Raji (cell line): ENCODE data around the gene NRSN2.

Source experiments
- POLR2A ChIP-seq: IDR thresholded peaks from 2 replicates; pipeline ENCODE4 v1.6.1; 2011; ENCODE audit warnings: low read depth, low read length, control low read depth; ENCODE audit not compliant: insufficient read depth

Gene NRSN2

GRCh38 chr20:330233-331149 is 16.4 kb upstream of the NRSN2 start:
- TF ChIP-seq POLR2A: 0 out of 2 replicates have a peak, but pooled peaks have one; percentile 8

GRCh38 chr20:334578-334977 is 12.3 kb upstream of the NRSN2 start:
- TF ChIP-seq POLR2A: no peak

- no peak for TF ChIP-seq POLR2A
Measured at GRCh38 chr20:341682-342081, 5.2 kb upstream of the NRSN2 start.

GRCh38 chr20:343107-343506 is 3.8 kb upstream of the NRSN2 start:
- no peak for TF ChIP-seq POLR2A

GRCh38 chr20:346033-346639 is 775 bp upstream of the NRSN2 start:
- no peak for TF ChIP-seq POLR2A

GRCh38 chr20:347317-347639 is 367 bp downstream of the NRSN2 start:
- TF ChIP-seq POLR2A: no peak

- no peak for TF ChIP-seq POLR2A
Measured at GRCh38 chr20:347640-348484, 951 bp downstream of the NRSN2 start.

- no peak for TF ChIP-seq POLR2A
Measured at GRCh38 chr20:348972-349841, 2.3 kb downstream of the NRSN2 start.

GRCh38 chr20:353166-353565 is 6.3 kb downstream of the NRSN2 start:
- no peak for TF ChIP-seq POLR2A

- no peak for TF ChIP-seq POLR2A
Measured at GRCh38 chr20:354298-354977, 7.5 kb downstream of the NRSN2 start.

GRCh38 chr20:356745-357144 is 9.8 kb downstream of the NRSN2 start:
- TF ChIP-seq POLR2A: no peak

GRCh38 chr20:358891-359555 is 12.1 kb downstream of the NRSN2 start:
- TF ChIP-seq POLR2A: no peak

GRCh38 chr20:361561-361960 is 14.7 kb downstream of the NRSN2 start:
- TF ChIP-seq POLR2A: no peak
